Dermis blood vessel endothelial cell (primary cell): ENCODE results near the gene RBFOX1. TPM values are rescaled to one million over a fixed set of nuclear protein-coding genes. Genes with fewer than 3 reads are reported as not detected.
"Not testable (repeated sequence)": the region's sequence is repeated elsewhere in the genome, so short reads cannot be mapped to it uniquely, and the experiment has no call there.

Experiments
- DNase-seq: peaks from one replicate; pipeline ENCODE4 v3.0.0; 2010
- total RNA-seq: library from RNA; depleted of rRNA; stranded (reverse); fragments of >200 nt; gene quantifications from 2 replicates; pipeline ENCODE4 v1.2.3, GENCODE V29; 2014

RBFOX1 gene
- total RNA-seq, 1 donor from 2014 or later: not detected

DNA sequence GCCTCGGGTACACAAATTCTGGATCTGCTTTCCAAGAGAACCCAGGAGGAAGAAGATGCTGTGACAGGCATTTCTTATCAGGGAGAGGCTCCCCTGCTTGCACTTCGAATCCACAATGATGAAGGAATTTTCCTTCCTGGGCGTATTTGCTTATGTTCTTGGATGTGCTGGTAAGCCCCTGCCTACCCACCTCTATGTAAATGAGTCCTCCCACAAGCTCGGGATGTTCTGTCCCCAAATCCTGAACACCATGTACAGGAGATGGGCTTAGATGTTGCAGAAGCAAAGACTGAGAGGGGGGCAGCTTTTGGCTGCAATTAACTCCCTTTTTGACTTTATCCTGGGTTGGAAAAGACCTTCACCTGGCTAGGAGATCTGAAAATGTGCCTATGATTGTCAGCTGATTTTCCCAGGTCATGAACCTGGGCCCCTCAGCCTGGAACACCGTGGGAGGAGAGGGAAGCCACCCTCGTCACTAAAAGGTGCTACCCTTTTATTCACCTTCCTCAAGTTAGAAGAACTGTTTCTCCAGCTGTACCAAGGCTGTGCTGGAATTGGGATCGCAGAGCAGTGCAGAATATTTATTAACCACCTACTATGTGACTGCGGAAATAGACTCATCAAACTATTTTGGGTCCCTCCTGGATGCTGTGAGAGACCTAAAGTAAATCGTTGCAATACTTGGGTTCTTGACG lies 150.1 kb downstream of the RBFOX1 start:
- no peak for DNase-seq

DNA sequence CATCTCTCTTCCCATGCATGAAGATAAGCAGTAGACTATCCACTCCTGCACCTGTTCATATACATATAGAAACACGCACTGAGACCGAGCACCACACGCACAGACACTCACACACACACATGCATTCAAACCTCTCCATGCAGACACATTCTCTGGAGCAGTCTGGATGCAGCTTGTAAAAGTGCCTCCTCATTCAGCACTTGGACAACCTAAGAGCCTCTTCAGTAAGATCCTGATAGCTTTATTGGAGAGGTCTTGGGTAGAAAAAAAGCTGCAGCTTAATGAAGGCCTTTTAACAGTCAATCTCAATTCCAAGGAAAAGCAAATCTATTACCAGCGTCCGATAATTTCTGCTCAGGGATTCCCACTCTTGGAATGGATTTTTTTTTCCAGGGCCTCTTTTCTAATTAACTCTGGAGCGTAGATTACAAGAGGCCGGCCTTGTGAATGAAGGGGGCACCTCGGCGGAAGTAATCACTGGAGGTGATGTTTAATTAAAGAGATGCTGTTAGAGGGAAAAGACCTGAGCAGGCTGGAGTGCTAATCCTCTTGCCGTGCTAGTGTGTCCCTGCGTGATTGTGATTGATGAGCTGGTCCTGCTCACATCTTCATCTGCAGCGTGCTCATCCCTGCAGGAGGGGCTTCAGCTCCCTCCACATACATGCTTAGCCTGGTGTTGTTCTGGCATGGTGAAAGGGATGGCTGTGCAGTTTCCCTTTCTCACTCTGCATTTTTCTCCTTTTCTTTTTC lies 155.1 kb downstream of the RBFOX1 start:
- no peak for DNase-seq

DNA sequence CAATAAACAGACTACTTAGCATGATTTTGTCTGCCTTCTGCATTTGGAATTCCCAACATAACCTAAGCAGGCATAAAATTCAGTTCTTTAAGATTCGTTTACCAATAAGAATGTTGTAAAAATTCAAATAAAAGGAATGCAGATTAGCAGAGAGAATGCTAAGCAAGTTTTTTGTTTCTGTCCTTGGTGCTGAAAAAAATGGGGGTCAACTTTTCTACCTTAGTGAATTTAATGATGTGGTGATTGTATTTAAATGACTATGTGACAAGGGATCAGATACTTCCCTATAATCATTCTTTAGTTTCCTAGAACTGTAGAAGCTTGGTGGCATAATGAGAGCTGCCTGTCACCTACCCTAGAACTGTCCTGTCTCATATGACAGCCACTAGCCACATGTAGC lies 159.5 kb downstream of the RBFOX1 start:
- no peak for DNase-seq

DNA sequence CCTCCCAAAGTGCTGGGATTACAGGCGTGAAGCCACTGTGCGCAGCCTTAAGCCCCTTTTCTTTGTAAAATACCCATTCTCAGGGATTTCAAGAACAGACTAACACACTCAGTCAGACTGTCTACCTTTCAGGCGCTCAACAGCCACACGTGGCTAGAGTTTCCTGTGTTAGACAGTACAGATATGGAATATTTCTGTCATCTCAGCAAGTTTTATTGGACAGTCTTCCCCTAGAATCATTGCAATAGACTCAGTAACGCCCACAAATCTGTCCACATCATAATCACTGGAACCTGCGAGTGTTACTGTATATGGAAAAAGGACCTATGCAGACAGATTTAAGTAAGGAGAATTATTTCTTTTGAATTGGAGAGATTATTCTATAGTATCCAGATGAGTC lies 160.5 kb downstream of the RBFOX1 start:
- DNase-seq: no peak

DNA sequence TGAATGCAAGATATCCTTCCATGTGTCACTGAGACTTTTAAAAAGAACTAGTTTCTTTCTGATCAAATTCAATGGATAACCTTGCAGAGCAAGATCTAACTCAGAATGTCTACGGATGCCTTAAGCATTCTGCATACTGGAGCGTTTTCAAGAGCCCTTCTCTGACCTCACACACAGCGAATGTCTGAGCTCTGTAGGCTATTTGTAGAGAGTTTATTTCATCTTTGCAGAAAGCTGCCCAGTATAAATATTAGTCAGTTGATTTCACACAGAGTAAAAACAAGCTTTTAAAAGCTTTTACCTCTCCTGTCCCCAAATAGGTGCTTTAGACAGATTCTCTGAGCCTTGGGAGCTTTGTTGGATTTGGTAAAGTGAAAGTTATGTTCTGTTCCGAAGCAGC lies 165.0 kb downstream of the RBFOX1 start:
- no peak for DNase-seq

DNA sequence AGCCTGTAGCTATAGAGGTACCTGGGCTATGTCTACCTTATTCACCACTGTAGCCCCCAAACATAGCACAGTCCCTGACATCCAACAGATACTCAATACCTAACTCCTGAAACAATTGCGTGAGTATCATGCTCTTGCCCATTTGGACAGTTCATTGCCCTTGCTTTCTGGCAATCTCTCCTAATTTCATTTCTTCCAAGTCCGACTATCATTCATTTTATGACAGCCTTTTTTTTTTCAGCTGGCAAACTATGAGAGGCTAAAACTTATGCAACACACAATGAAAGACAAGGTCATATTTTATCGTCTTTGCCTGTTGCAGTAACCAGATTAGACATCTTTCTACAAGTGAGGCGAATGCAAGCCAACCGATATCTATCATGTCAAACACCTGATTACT lies 169.2 kb downstream of the RBFOX1 start:
- DNase-seq: no peak

DNA sequence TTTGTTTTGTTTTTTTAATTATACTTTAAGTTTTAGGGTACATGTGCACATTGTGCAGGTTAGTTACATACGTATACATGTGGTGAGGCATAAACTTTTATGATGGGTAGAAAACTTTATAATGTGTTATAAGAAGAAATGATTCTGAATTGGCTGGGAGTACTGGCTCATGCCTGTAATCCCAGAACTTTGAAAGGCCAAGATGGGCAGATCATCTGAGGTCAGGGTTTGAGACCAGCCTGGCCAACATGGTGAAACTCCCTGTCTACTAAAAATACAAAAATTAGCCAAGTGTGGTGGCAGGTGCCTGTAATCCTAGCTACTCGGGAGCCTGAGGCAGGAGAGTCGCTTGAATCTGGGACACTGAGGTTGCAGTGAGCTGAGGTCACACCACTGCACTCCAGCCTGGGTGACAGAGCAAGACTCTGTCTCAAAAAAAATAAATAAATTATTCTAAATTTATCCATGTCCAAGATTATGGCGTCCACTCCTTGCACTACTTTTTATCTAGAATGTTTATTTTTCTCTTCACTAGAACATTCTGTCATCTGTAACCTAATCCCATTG lies 170.0 kb downstream of the RBFOX1 start:
- DNase-seq: not testable (repeated sequence)

DNA sequence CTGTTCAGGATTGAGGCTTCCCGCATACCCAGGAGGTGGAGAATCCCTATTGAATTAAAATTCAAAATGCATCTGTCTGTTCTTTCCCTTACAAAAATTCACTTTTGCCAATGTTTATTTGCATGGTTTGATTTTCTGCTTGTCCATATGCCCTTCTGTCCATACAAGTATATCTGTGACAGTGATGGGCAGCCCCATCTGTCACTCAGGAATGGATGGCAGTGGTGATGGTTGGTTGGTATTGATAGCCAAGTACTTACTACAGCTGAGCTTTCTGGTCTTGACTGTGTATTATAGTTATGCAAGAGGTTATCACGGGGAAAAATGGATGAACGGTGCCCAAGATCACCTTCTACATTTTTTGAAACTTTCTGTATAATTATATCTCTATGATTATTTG lies 171.0 kb downstream of the RBFOX1 start:
- DNase-seq: no peak

DNA sequence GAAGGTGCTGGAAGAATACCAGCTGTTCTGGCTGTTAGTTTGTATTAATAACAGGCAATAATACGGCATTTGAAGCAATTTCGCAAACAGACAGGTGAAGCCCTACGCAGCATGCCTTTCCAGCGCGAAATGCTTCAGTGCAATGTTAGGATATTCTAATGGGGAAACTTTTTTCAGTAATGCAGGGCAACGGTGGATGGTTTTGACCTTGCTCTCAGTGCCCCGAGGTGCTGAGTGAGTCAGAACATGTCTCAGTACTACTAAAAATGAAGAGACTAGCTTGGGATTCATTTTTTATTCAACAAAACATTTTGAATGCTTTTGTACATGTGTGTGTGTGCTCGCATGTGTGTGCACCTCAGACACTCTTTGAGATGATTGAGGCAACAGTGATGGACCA lies 172.2 kb downstream of the RBFOX1 start:
- DNase-seq: no peak

DNA sequence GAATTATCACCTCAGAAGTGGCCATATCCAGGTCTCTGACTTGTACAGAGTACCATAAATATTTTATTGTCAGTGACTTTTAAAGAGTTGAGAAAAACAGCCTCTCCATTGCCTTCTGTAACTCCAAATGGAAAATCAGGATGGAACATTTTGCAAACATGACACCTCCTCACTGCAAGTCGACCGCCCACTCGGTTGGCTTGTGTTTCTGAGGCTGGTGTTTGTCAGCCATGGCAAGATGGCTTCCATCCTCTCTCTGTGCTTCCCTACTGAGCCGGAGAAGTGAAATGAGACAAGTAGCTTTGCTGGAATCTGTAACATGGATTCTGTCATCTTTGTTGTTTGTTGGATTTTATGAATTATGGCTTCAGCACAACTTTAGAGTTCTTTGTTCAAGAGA lies 172.8 kb downstream of the RBFOX1 start:
- no peak for DNase-seq

DNA sequence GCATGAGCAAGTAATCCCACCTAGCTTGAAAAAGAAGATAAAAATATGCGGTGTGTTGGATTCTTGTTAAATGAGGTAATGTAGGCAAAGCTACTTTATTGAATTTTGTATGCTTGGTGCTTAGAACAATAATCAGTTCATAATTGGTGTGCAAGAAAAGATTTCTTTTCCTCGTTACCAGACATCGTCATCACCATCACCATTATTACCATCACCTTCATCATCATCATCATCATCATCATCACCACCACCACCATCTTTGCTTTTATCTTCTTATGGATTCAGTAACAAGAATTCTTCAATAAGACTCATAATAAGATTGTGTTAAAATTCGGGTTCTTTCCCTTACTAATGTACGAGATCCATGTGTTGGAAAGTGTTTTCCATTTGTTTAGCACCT lies 173.7 kb downstream of the RBFOX1 start:
- DNase-seq: no peak

DNA sequence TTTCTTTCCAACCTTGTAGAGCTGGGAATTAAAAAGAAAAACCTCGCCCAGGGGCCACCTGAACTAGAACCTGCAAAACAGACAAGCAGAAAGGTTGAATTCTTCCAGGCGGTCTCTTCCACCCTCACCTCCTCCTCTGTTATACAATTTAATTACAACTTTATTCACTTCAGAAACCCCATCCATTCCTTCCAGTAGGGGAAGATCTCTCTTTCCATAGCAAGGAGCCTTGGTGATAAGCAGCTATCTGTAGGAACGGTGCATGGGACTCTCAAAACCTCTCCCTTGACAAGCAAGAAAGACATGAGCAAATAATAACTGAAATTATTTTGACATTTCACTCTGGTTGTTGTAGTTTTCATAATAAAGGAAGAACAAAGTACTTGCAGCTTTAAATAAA lies 176.0 kb downstream of the RBFOX1 start:
- DNase-seq: no peak

DNA sequence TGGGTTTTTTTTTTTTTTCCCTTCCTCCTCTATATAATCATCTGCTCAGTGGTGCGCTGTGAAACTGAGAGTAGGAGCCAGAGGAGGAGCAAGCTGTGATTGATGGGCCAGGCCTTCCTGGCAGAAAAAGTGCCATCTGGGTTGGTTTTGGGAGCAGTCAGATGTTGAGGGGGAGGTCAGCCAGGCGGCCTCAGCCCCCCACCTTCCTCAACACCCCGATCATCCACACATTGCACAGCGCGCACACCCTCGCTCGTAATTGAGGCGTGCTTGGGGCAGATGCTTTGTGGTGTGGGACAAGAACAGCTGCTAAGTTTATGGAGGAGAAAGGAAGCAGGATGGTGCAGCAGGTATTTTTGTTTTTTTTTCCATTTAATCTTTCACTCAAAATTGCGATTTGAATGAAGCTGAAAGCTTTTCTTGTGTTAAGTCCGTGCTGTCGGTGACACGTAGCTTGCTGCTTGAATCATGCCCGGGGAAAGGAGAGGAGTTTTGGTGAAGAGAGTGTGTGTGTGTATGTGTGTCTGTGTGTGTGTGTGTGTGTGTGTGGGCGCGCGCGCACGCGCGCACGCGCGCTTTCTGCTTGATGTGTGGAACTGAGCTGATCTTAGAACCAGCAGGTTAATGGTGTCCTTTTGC lies 177.4 kb downstream of the RBFOX1 start:
- DNase-seq: no peak

DNA sequence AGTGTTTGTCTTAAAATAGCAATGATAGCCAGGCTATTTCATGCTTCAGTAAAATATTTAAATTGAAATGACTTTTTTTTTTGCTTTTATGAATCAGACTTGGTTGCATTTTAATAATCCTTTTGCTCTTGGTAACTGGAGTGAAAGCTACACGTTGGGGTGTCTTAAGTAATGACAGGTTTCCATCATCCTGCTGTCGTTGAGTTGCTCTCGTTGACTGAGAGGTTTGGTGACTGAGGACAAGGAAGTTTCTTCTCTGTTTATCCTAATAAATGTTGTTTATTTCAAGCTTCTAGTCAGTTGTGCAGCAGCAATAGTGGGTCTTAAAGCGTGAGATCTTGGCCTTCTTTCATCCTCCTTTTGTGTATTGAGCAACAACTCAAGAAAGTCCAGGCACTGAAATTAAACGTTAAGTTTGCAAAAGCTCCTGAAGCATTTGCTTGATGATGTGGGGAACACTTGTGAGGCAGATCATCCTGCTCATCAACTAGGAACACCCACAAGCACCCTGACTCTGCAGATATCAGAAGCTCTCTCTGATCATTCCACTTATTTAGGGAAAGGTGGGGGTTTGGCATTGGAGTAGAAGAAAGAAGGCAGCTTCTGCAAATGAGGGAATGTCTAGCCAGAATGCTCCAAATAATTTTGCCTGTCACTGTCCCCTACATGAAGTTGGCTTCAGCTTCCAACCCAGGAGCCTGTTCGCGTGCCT lies 179.1 kb downstream of the RBFOX1 start:
- DNase-seq: no peak

DNA sequence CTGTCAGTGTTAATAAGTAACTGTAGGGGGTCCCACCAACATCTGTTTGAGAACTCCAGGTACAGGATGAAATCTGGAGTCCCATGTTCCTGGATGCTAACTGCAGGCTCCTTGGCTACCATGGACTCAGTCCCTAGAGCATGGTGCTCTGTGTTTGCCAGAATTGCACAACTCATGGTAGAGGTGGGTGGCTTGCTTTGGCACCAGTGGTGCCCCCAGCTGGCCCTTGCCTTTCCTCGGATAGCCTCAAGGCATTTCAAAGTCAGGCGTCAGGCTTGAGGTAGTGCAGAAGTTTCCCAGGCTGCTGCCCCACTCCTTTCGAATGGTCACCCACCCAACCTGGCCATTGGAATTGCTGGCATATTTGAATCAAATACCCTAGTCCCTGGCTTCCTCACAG lies 179.9 kb downstream of the RBFOX1 start:
- no peak for DNase-seq

DNA sequence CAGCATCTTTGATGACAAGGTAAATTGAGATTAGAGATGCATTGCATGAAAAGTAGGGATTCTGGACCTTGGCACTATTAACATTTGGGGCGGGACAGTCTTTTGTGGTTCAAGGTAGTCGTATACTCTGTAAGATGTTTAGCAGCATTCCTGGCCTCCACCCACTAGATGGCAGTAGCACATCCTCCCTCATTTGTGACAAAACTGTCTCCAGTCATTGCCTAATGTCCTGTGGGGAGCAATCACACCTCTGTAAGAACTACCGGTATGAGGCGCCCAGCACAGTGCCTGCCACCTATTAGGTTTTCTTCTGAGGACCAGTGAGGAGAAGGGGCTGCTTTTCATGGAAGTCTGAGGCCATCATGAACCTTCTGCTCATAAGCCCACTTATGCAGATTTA lies 180.8 kb downstream of the RBFOX1 start:
- DNase-seq: no peak

DNA sequence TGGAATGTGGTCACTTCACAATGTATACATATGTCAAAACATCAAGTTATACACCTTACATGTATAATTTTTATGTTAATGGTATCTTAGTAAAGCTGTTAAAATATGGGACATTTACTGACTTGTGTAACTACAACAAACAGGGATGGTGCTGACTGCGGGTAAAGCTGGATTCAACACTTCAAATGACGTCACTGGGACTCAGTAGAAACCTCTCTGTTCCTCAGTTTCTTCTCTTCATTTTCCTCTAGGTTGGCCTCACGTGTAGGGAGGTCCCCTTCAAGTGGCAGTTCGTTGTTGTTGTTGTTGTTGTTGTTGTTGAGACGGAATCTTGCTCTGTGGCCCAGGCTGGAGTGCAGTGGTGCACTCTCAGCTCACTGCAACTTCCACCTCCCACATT lies 182.9 kb downstream of the RBFOX1 start:
- no peak for DNase-seq

DNA sequence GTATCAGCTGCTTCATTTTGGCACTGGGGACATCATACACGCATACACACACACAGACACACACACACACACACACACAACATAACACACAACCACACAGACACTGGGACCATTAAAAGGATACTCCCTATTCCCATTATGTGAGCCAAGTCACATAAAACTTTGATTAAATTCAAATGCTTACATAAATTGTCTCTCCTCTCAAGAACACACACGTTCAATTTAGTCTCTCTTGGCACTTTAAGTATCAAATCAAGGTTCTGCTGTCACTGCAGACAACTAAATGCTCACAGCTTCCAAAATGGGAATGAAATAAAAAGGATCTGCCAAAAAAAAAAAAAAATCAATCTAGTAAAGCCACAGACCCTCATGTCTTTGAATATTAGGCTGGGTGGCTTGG lies 184.9 kb downstream of the RBFOX1 start:
- DNase-seq: no peak

DNA sequence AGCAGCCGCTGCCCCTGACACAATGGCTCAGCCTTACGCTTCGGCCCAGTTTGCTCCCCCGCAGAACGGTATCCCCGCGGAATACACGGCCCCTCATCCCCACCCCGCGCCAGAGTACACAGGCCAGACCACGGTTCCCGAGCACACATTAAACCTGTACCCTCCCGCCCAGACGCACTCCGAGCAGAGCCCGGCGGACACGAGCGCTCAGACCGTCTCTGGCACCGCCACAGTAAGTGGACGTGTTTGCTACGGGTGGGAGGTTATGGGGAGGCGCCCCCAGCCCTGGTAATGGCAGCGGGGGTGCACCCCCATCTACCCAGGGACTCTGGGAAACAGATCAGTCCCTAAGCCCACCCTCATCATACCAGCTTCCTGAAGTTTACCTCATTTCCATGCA lies 185.5 kb downstream of the RBFOX1 start:
- no peak for DNase-seq

DNA sequence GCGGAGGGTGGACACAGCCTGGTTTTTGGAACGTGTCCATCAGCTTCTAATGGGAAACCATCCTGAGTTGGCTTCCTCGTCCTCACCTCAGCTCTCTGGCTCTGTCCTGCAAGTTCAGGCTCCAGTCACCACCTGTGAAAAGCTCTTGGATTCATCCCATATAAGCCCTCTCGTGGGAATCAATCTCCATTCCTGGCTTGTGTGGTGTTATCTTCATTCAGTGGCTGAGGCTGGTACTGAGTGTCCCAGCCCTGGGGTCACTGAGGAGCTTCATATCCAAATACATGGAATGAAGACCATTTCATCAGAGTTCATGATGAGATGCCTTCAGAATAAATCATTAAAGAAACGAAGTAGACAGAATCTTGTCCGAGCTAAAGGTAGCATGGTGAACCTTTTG lies 189.2 kb downstream of the RBFOX1 start:
- DNase-seq: no peak

DNA sequence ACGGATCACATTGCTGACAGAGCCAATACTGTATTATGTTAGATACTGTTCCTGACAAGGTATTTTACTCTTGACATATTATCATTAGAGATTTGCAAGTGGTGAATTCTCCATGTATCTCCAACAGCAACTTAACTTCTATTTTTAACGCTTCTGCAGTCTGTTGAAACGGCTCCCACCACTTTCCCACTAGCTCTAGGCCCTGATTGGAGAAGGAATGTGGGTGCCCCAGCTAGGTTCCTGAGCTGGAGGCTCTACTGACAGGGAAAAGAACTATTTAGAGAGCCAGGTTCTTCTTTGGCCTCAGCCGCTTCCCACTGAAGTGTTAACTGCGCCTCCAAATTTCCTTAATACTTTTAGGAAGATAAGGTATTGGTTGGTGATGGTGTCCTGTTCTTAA lies 191.8 kb downstream of the RBFOX1 start:
- DNase-seq: no peak

DNA sequence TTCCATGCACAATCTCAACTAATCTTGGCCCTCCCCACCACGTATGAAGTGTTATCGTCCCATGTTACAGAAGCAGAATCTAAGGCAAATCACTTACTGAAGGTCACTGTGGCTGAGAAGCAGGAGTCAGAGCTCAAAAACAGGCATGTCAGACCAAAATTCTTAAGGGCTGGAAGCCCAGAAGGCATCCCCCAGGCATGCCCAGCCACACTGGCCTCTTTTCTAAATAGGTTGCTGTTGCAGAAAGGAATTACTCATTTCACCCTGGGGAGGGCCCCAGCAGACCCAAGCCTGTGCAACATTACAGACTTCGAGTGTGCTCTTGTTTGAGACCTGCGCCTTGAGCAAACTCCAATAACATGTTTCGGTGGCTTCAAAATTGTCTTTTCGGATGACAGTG lies 194.1 kb downstream of the RBFOX1 start:
- DNase-seq: no peak

DNA sequence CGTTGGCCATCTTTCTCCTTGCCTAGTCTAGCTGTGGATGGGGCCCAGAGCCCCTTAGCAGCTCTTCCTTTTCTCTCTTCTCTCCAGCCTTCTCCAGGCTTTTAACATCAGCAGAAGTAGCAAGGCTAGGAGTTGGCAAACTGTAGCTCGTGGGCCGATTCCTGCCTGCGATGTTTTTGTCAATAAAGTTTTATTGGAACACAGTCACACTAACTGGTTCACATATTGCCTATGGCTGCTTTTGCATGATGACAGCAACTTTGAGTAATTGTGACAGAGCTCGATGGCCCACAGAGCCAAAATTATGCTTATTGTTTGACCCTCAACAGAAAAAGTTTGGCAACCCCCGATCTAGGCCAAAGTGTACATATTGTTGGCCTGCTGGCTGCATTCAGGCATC lies 199.9 kb downstream of the RBFOX1 start:
- DNase-seq: no peak
